Transverse colon (tissue), 4 donors: Measurements from ENCODE around the gene NTHL1. TPM values are rescaled to one million over a fixed set of nuclear protein-coding genes. Genes with fewer than 3 reads are reported as not detected.

Experiments
- DNase-seq: peaks from one replicate; pipeline ENCODE4 v3.0.0-alpha.2; 2019
- H3K27ac ChIP-seq, 4 donors: fragments of 200-600 bp; sonication (generic); 2 replicates each; pipeline ENCODE4 v1.5.1; 2016 to 2018; ENCODE audit warnings: inconsistent platforms in 4 of 4
- H3K27me3 ChIP-seq: fragments of 200-600 bp; sonication (generic); 2 replicates; pipeline ENCODE4 v1.5.1; 2017; ENCODE audit warnings: inconsistent platforms
- H3K36me3 ChIP-seq, 4 donors: fragments of 200-600 bp; sonication (generic); 2 replicates each; pipeline ENCODE4 v1.5.1; 2017 to 2019; ENCODE audit warnings: inconsistent platforms in 4 of 4
- H3K4me1 ChIP-seq, 4 donors: fragments of 200-600 bp; sonication (generic); 2 replicates each; pipeline ENCODE4 v1.5.1; 2017 to 2020; ENCODE audit warnings: inconsistent platforms in 4 of 4
- H3K4me3 ChIP-seq, 4 donors: fragments of 200-600 bp; sonication (generic); 1 replicate in 1 of 4; 2 replicates in 3 of 4; pipeline versions ENCODE4 v1.5.1 to v1.6.1; 2017 to 2019; ENCODE audit warnings: inconsistent platforms in 4 of 4
- H3K9me3 ChIP-seq, 2 donors: fragments of 200-600 bp; sonication (generic); 2 replicates each; pipeline ENCODE4 v1.5.1; 2017 to 2019; ENCODE audit warnings: inconsistent platforms in 2 of 2
- CTCF ChIP-seq, 5 experiments: fragments of 200-600 bp in 3 of 5; fragments of 450-650 bp in 2 of 5; sonication (generic) in 3 of 5; IDR thresholded peaks; 1 replicate in 2 of 5; 2 replicates in 3 of 5; pipeline ENCODE4 v1.5.1; 2016 to 2017; ENCODE audit warnings: antibody characterized with exemption in 5 of 5, inconsistent platforms in 3 of 5, mild to moderate bottlenecking in 2 of 5, moderate library complexity in 1 of 5
- EP300 ChIP-seq: sonication (generic); formaldehyde crosslinking; IDR thresholded peaks from one replicate; pipeline ENCODE4 v1.6.1; 2017; ENCODE audit warnings: antibody characterized with exemption, low read depth
- POLR2A ChIP-seq: fragments of 450-650 bp; IDR thresholded peaks from one replicate; pipeline ENCODE4 v1.6.1; 2016; ENCODE audit warnings: antibody characterized with exemption, mild to moderate bottlenecking, moderate library complexity
- POLR2AphosphoS5 ChIP-seq, 3 donors: sonication (generic); formaldehyde crosslinking; IDR thresholded peaks; one replicate each; pipeline ENCODE4 v1.6.1; 2016; ENCODE audit warnings: antibody characterized with exemption in 3 of 3
- WGBS, 2 donors: methylation state at CpG; one replicate each; pipeline ENCODE4 v1.1.5; 2018; ENCODE audit warnings: low coverage in 1 of 2; 5-methylcytosine and 5-hydroxymethylcytosine counted together
- in situ Hi-C, 4 donors: fragments of 200-750 bp; cut with MboI; loops; one replicate each; pipeline versions ENCODE4 v1.15.0 to v1.15.1; 2017; ENCODE audit warnings: low sequenced_read_pairs in 3 of 4, low pct_ligation_motif_present in 1 of 4, low pct_unique_long_range_greater_than_20kb in 1 of 4
- intact Hi-C: fragments of 100-400 bp; cut with DNase I; formaldehyde crosslinking; loops from one replicate; pipeline ENCODE4 v1.15.1; 2023; ENCODE audit warnings: low total_unique reads
- total RNA-seq, 4 donors: library from RNA; depleted of rRNA; stranded (reverse); fragments of >200 nt; gene quantifications; one replicate each; pipeline ENCODE4 v1.1.0, GENCODE V29; 2016

Gene NTHL1
- total RNA-seq, 4 donors from 2014 or later = 12.7 to 32.9 (median 23.2) TPM

- peak; percentile 26 for DNase-seq
- 89 to 100% methylated on average over 1 to 37 of the region's 41 CpGs for WGBS, 2 donors
- no peak overlapping the region for H3K4me3 ChIP-seq
- intact Hi-C loops (no loop called here), in situ Hi-C loops (no loop called here)
- TF ChIP-seq CTCF (IDR thresholded peaks at IDR 0.05) = no peak
- TF ChIP-seq POLR2AphosphoS5 (IDR thresholded peaks at IDR 0.05) = peak in 1 of 3 donors; percentile 42
- peaks cover 0 to 9% (median 0%) of the 10 kb centered on the region in 4 donors for H3K36me3 ChIP-seq
- no peaks in the 10 kb centered on the region for H3K9me3 ChIP-seq
- peak overlapping the region in 1 of 4 donors; percentile 44 for H3K27ac ChIP-seq
- peaks cover 4 to 40% (median 27%) of the 10 kb centered on the region in 4 donors for H3K4me1 ChIP-seq
- H3K27me3 ChIP-seq = no peaks in the 10 kb centered on the region
Measured at GRCh38 chr16:2087748-2088631, 40.4 kb upstream of the NTHL1 start.

- DNase-seq = no peak
- H3K36me3 ChIP-seq = peaks cover 0 to 9% (median 0%) of the 10 kb centered on the region in 4 donors
- H3K27me3 ChIP-seq = no peaks in the 10 kb centered on the region
- H3K4me1 ChIP-seq = peaks cover 4 to 39% (median 22%) of the 10 kb centered on the region in 4 donors
- H3K4me3 ChIP-seq = no peak overlapping the region
- intact Hi-C loops = no loop called here
- in situ Hi-C loops = no loop called here
- H3K9me3 ChIP-seq = no peaks in the 10 kb centered on the region
- H3K27ac ChIP-seq = peak overlapping the region in 1 of 4 donors; percentile 44
- 90% methylated on average over 25 of the region's 30 CpGs; no CpG with 5 or more reads in 1 of the 2 donors for WGBS, 2 donors
- TF ChIP-seq CTCF (IDR thresholded peaks at IDR 0.05) (no peak), POLR2AphosphoS5 (IDR thresholded peaks at IDR 0.05) (peak in 1 of 3 donors; percentile 17)
Measured at GRCh38 chr16:2086812-2087747, 39.4 kb upstream of the NTHL1 start.

- no peaks in the 10 kb centered on the region for H3K9me3 ChIP-seq
- peaks cover 0 to 35% (median 19%) of the 10 kb centered on the region in 4 donors for H3K4me1 ChIP-seq
- in situ Hi-C loops = no loop called here
- H3K36me3 ChIP-seq = peaks cover 0 to 9% (median 0%) of the 10 kb centered on the region in 4 donors
- no peaks in the 10 kb centered on the region for H3K27me3 ChIP-seq
- 93% methylated on average over 25 of the region's 27 CpGs; no CpG with 5 or more reads in 1 of the 2 donors for WGBS, 2 donors
- DNase-seq = no peak
- no peak overlapping the region for H3K4me3 ChIP-seq
- intact Hi-C loops = no loop called here
- H3K27ac ChIP-seq = no peak overlapping the region
- no peak for TF ChIP-seq POLR2AphosphoS5 (IDR thresholded peaks at IDR 0.05)
- no peak for TF ChIP-seq POLR2A
- TF ChIP-seq EP300 = no peak
- no peak for TF ChIP-seq CTCF (IDR thresholded peaks at IDR 0.05)
Measured at GRCh38 chr16:2086106-2086742, 38.6 kb upstream of the NTHL1 start.
